ENCODE data around the gene KLHL6.

- no peak for TF ChIP-seq CTCF (conservative IDR thresholded peaks at IDR 0.05; ENCODE audit: low read depth, low read length)
- no peak for TF ChIP-seq EZH2 (IDR thresholded peaks at IDR 0.05; ENCODE audit: borderline replicate concordance, low read depth, low read length, poor library complexity, severe bottlenecking)
Measured at GRCh38 chr3:183560607-183561006, 5.1 kb upstream of the KLHL6 start.

Data from A673 (cell line).